DND-41 (cell line): ENCODE data around the gene HSBP1L1.
A peak's percentile ranks its signal among the peaks of the same experiment; 100 is the strongest.

Experiments used
- ATAC-seq: fragments of 200-7000 bp; cut with Tn5 transposase; 3 replicates; pipeline ENCODE4 v1.9.1; 2021; ENCODE audit warnings: low read depth; ENCODE audit not compliant: insufficient read depth
- DNase-seq: peaks from one replicate; pipeline ENCODE4 v3.0.0-alpha.2; 2020
- H2AFZ ChIP-seq: 2 replicates; pipeline ENCODE4 v1.6.0; 2012; ENCODE audit warnings: low read depth, low read length
- H3K27ac ChIP-seq: 2 replicates; pipeline ENCODE4 v1.5.1; 2012; ENCODE audit warnings: low read length, inconsistent platforms
- H3K27me3 ChIP-seq: fragments of 200-600 bp; sonication (generic); 2 replicates; pipeline ENCODE4 v1.6.0; 2012; ENCODE audit warnings: low read length, mild to moderate bottlenecking, inconsistent platforms; ENCODE audit not compliant: insufficient read depth, poor library complexity
- H3K36me3 ChIP-seq: 2 replicates; pipeline ENCODE4 v1.5.1; 2012; ENCODE audit warnings: low read length, inconsistent platforms; ENCODE audit not compliant: insufficient read depth
- H3K4me1 ChIP-seq: 2 replicates; pipeline ENCODE4 v1.5.1; 2012; ENCODE audit warnings: mild to moderate bottlenecking, low read length; ENCODE audit not compliant: insufficient read depth
- H3K4me2 ChIP-seq: 2 replicates; pipeline ENCODE4 v1.6.0; 2012; ENCODE audit warnings: mild to moderate bottlenecking, moderate library complexity, low read length, inconsistent platforms; ENCODE audit not compliant: insufficient read depth
- H3K4me3 ChIP-seq, 2 experiments: fragments of 200-600 bp in 1 of 2; shearing (Covaris generic) in 1 of 2; 2 replicates each; pipeline ENCODE4 v1.5.1; 2012 to 2016; ENCODE audit warnings: inconsistent platforms in 2 of 2, low read length in 2 of 2, mild to moderate bottlenecking in 2 of 2, low read depth in 1 of 2, moderate library complexity in 1 of 2
- H3K79me2 ChIP-seq: 2 replicates; pipeline ENCODE4 v1.6.0; 2012; ENCODE audit warnings: low read length, inconsistent platforms; ENCODE audit not compliant: insufficient read depth
- H3K9ac ChIP-seq: 2 replicates; pipeline ENCODE4 v1.6.0; 2012; ENCODE audit warnings: low read depth, mild to moderate bottlenecking, inconsistent platforms, low read length, moderate library complexity
- H3K9me3 ChIP-seq: 2 replicates; pipeline ENCODE4 v1.5.1; 2012; ENCODE audit warnings: low read length, moderate library complexity, mild to moderate bottlenecking, inconsistent platforms; ENCODE audit not compliant: insufficient read depth, severe bottlenecking
- H4K20me1 ChIP-seq: 2 replicates; pipeline ENCODE4 v1.6.0; 2012; ENCODE audit warnings: low read length; ENCODE audit not compliant: insufficient read depth
- EZH2 ChIP-seq: IDR thresholded peaks from 3 replicates; pipeline ENCODE4 v1.6.1; 2012; ENCODE audit warnings: borderline replicate concordance, low read depth, mild to moderate bottlenecking, moderate library complexity, low read length, inconsistent platforms; ENCODE audit not compliant: severe bottlenecking
- TF ChIP-seq, protein P1 (sequence below): IDR thresholded peaks from 2 replicates; pipeline ENCODE4 v1.5.1; 2012; ENCODE audit warnings: borderline replicate concordance, low read length, moderate library complexity, mild to moderate bottlenecking; ENCODE audit not compliant: poor library complexity, severe bottlenecking; ENCODE audit errors: extremely low read depth

HSBP1L1 gene

DNA sequence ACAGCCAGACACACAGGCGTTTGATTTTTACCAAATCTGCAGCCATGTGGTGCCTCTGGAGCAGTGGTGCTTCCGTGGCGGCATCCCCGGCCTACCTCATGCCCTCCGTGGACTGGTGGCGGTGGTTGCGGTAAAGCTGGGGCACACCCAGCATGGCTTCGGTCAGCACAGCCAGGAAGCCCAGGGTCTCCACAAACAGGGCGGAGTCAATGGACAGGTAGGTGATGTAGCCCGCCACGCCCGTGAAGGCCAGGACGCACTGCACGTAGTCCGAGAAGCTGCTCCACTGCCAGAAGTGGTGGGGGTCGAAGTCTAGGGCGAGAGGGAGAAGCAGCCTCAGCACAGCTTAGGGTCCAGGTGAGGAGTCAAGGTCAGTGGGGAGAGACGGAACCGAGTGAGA is 45.4 kb upstream of the HSBP1L1 start:
- Histone ChIP-seq H3K9ac (no peak overlapping the region), H3K4me3 (no peak overlapping the region), H3K9me3 (peaks cover 2% of the 10 kb centered on the region), H2AFZ (no peak overlapping the region), H4K20me1 (peaks cover 29% of the 10 kb centered on the region), H3K36me3 (peaks cover 53% of the 10 kb centered on the region), H3K4me2 (no peak overlapping the region), H3K4me1 (no peaks in the 10 kb centered on the region), H3K79me2 (peaks cover 11% of the 10 kb centered on the region; the same call in 1 of the 2 replicates), H3K27ac (no peak overlapping the region), H3K27me3 (no peaks in the 10 kb centered on the region)
- TF ChIP-seq, protein P1, sequence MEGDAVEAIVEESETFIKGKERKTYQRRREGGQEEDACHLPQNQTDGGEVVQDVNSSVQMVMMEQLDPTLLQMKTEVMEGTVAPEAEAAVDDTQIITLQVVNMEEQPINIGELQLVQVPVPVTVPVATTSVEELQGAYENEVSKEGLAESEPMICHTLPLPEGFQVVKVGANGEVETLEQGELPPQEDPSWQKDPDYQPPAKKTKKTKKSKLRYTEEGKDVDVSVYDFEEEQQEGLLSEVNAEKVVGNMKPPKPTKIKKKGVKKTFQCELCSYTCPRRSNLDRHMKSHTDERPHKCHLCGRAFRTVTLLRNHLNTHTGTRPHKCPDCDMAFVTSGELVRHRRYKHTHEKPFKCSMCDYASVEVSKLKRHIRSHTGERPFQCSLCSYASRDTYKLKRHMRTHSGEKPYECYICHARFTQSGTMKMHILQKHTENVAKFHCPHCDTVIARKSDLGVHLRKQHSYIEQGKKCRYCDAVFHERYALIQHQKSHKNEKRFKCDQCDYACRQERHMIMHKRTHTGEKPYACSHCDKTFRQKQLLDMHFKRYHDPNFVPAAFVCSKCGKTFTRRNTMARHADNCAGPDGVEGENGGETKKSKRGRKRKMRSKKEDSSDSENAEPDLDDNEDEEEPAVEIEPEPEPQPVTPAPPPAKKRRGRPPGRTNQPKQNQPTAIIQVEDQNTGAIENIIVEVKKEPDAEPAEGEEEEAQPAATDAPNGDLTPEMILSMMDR = no peak
- DNase-seq = no peak
- no peak for ATAC-seq

DNA sequence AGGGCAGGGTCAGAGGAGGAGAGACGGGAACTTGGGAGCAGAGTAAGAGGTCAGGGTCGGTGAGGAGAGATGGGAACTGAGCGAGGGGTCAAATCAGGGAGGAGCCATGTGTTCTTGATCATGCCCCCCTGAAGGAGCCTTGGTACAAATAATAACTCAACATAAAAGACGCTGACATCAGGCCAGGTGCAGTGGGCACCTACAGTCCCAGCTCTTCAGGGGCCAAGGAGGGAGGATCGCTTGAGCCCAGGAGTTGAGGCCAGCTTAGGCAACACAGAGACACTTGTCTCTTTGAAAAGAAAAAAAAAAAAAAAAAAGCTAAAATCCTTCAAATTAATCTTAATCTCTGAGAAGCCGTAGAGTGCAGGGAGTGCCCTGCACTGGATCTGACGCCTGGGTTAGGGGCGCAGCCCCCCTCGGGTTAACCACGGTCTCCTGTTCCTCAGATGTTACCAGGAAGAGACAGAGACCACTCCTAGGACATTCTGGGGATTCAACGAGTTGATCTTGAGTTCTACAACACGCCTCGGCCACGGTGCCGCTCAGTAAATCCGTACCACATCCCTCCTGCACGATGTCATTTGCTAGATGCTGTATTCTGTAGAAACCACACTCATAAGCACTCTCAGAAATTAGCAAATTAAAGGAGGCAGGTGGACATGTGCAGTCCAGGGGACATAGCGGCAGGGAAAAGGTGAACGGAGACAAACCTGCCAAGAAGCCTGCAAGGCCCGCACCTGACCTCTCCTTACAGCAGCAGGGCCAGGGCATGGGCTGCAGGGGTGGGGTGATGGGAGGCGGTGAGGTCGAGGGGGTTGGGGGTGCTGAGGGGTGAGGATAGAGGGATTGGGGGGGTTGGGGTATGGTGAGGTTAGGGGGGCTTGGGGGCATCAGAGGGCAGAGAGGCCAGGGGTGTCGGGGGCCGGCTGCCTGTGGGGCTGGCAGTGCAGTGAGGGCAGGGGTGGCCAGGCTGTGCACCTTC is 42.2 kb upstream of the HSBP1L1 start:
- ATAC-seq (peak; percentile 49), DNase-seq (no peak)
- Histone ChIP-seq H3K4me3 (no peak overlapping the region), H3K36me3 (peaks cover 33% of the 10 kb centered on the region), H2AFZ (no peak overlapping the region), H3K9me3 (no peaks in the 10 kb centered on the region), H3K79me2 (peaks cover 8% of the 10 kb centered on the region; the same call in 1 of the 2 replicates), H3K4me2 (no peak overlapping the region), H4K20me1 (peaks cover 16% of the 10 kb centered on the region; the same call in 1 of the 2 replicates), H3K4me1 (no peaks in the 10 kb centered on the region), H3K27me3 (no peaks in the 10 kb centered on the region), H3K9ac (no peak overlapping the region), H3K27ac (no peak overlapping the region)
- no peak for TF ChIP-seq EZH2
- TF ChIP-seq, protein P1 = no peak

DNA sequence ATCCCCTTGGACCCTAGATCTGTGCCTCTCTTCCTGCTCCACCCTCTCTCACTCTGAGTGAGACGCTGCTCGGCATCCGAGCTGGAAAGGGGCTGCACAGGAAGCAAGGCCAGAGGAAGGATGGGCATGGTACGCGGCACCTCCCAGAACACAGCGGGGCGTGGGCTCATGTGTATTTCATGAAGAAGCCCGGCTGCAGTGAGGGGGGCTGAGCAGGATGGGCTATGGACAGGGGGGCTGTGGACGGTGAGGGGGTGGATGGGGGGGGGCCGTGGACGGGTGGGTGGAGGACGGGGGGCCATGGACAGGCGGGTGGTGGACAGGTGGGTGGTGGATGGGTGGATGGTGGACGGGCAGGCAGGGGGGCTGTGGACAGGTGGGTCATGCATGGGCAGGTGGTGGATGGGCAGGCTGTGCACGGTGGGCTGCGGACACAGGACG is 41.5 kb upstream of the HSBP1L1 start:
- Histone ChIP-seq H3K9ac (no peak overlapping the region), H3K4me3 (no peak overlapping the region), H3K4me2 (no peak overlapping the region), H2AFZ (no peak overlapping the region), H3K27ac (no peak overlapping the region), H4K20me1 (peaks cover 14% of the 10 kb centered on the region; the same call in 1 of the 2 replicates), H3K27me3 (no peaks in the 10 kb centered on the region), H3K9me3 (no peaks in the 10 kb centered on the region), H3K79me2 (peaks cover 12% of the 10 kb centered on the region; the same call in 1 of the 2 replicates), H3K4me1 (no peaks in the 10 kb centered on the region), H3K36me3 (peaks cover 29% of the 10 kb centered on the region)
- no peak for ATAC-seq
- no peak for DNase-seq
- TF ChIP-seq, protein P1 = no peak
- no peak for TF ChIP-seq EZH2
